HEK293 (cell line): Measurements from ENCODE around the gene PIGH.
A peak's percentile ranks its signal among the peaks of the same experiment; 100 is the strongest.

Source experiments
- CTCF ChIA-PET: fragments of 350-600 bp; formaldehyde crosslinking; extraction: SDS; loops from one replicate; lab custom pipeline; 2021; ENCODE audit warnings: antibody characterized with exemption; lab: Yijun Ruan, JAX
- POLR2A ChIA-PET: fragments of 300-600 bp; formaldehyde crosslinking; extraction: SDS; loops from one replicate; lab custom pipeline; 2020; ENCODE audit warnings: antibody characterized with exemption, inconsistent platforms; lab: Yijun Ruan, JAX
- H3K27ac ChIP-seq: fragments of 200-500 bp; sonication (Bioruptor generic); 2 replicates; pipeline ENCODE4 v1.5.1; 2014; ENCODE audit warnings: low read depth, low read length, control low read depth, inconsistent platforms; ENCODE audit errors: extremely low read depth
- H3K36me3 ChIP-seq, 2 experiments: fragments of 200-500 bp in 1 of 2; sonication (Bioruptor generic) in 1 of 2; 1 replicate in 1 of 2; 2 replicates in 1 of 2; pipeline ENCODE4 v1.5.1; 2014 to 2017; ENCODE audit warnings: inconsistent platforms in 2 of 2, low read length in 2 of 2; ENCODE audit not compliant: control insufficient read depth in 2 of 2, insufficient read depth in 1 of 2
- H3K4me1 ChIP-seq: fragments of 200-500 bp; sonication (Bioruptor generic); 2 replicates; pipeline ENCODE4 v1.5.1; 2014; ENCODE audit warnings: mild to moderate bottlenecking, low read length, inconsistent platforms; ENCODE audit not compliant: control insufficient read depth, insufficient read depth
- H3K4me3 ChIP-seq: 2 replicates; pipeline ENCODE4 v1.5.1; 2011; ENCODE audit warnings: low read depth, mild to moderate bottlenecking, control low read depth, low read length, moderate library complexity
- H3K9me3 ChIP-seq: fragments of 200-500 bp; sonication (Bioruptor generic); 2 replicates; pipeline ENCODE4 v1.5.1; 2014; ENCODE audit warnings: low read depth, low read length, inconsistent platforms; ENCODE audit not compliant: control insufficient read depth, insufficient read depth
- ELK4 ChIP-seq: IDR thresholded peaks from 2 replicates; pipeline ENCODE4 v1.6.1; 2011; ENCODE audit warnings: mild to moderate bottlenecking, low read depth, low read length, borderline replicate concordance
- GFI1B ChIP-seq: fragments of 450-650 bp; formaldehyde crosslinking; IDR thresholded peaks from 2 replicates; pipeline ENCODE4 v1.5.1; 2016; ENCODE audit warnings: missing biosample characterization, missing genetic modification characterization
- OSR2 ChIP-seq: fragments of 450-650 bp; formaldehyde crosslinking; IDR thresholded peaks from 2 replicates; pipeline ENCODE4 v1.5.1; 2016; ENCODE audit warnings: missing biosample characterization, missing genetic modification characterization
- PRDM1 ChIP-seq: fragments of 450-650 bp; formaldehyde crosslinking; IDR thresholded peaks from 2 replicates; pipeline ENCODE4; 2016; ENCODE audit warnings: missing biosample characterization, missing genetic modification characterization
- TCF7L2 ChIP-seq: IDR thresholded peaks from 2 replicates; pipeline ENCODE4 v1.6.1; 2011; ENCODE audit warnings: low read depth, mild to moderate bottlenecking, inconsistent platforms, low read length, moderate library complexity, borderline replicate concordance
- TRIM28 ChIP-seq: IDR thresholded peaks from 2 replicates; pipeline ENCODE4 v1.6.1; 2011; ENCODE audit warnings: low read length, control low read depth, borderline replicate concordance
- ZBTB17 ChIP-seq: fragments of 450-650 bp; formaldehyde crosslinking; IDR thresholded peaks from 2 replicates; pipeline ENCODE4 v1.5.1; 2016; ENCODE audit warnings: missing biosample characterization, missing genetic modification characterization
- ZBTB20 ChIP-seq: fragments of 450-650 bp; formaldehyde crosslinking; IDR thresholded peaks from 2 replicates; pipeline ENCODE4 v1.5.1; 2016; ENCODE audit warnings: missing biosample characterization, missing genetic modification characterization
- ZNF112 ChIP-seq: fragments of 450-650 bp; formaldehyde crosslinking; IDR thresholded peaks from 2 replicates; pipeline ENCODE4 v1.5.0; 2017; ENCODE audit warnings: missing biosample characterization, missing genetic modification characterization
- ZNF121 ChIP-seq: fragments of 450-650 bp; formaldehyde crosslinking; IDR thresholded peaks from 2 replicates; pipeline ENCODE4 v1.5.1; 2016; ENCODE audit warnings: missing biosample characterization, missing genetic modification characterization
- ZNF202 ChIP-seq: fragments of 450-650 bp; formaldehyde crosslinking; IDR thresholded peaks from 2 replicates; pipeline ENCODE4 v1.5.1; 2016; ENCODE audit warnings: missing biosample characterization, missing genetic modification characterization, borderline replicate concordance
- ZNF37A ChIP-seq: fragments of 450-650 bp; IDR thresholded peaks from 2 replicates; pipeline ENCODE4 v1.5.1; 2018; ENCODE audit warnings: missing biosample characterization, missing genetic modification characterization
- ZNF624 ChIP-seq: fragments of 450-650 bp; formaldehyde crosslinking; IDR thresholded peaks from 2 replicates; pipeline ENCODE4 v1.5.1; 2017; ENCODE audit warnings: missing biosample characterization, missing genetic modification characterization
- ZNF837 ChIP-seq: fragments of 450-650 bp; formaldehyde crosslinking; IDR thresholded peaks from 2 replicates; pipeline ENCODE4 v1.5.1; 2016; ENCODE audit warnings: missing biosample characterization, missing genetic modification characterization
- TF ChIP-seq, protein P1 (sequence below): fragments of 450-650 bp; formaldehyde crosslinking; IDR thresholded peaks from 2 replicates; pipeline ENCODE4 v1.5.1; 2016; ENCODE audit warnings: missing biosample characterization, missing genetic modification characterization, low read depth

Gene PIGH

GRCh38 chr14:67641480-67641879, 41.4 kb upstream of the PIGH start:
- Histone ChIP-seq H3K4me1 (peaks cover 2% of the 10 kb centered on the region; the same call in 1 of the 2 replicates), H3K36me3 (peaks cover 0 to 19% of the 10 kb centered on the region in 2 experiments; a peak in 1 of 3 replicates), H3K4me3 (no peak overlapping the region), H3K9me3 (no peaks in the 10 kb centered on the region), H3K27ac (no peak overlapping the region)
- TF ChIP-seq ZNF121 (tag by site-specific recombination) (0 out of 2 replicates have a peak, but pooled peaks have one; percentile 25), TCF7L2 (no peak), ZBTB17 (no peak)
- POLR2A ChIA-PET: no interaction called here
- CTCF ChIA-PET: no interaction called here

DNA sequence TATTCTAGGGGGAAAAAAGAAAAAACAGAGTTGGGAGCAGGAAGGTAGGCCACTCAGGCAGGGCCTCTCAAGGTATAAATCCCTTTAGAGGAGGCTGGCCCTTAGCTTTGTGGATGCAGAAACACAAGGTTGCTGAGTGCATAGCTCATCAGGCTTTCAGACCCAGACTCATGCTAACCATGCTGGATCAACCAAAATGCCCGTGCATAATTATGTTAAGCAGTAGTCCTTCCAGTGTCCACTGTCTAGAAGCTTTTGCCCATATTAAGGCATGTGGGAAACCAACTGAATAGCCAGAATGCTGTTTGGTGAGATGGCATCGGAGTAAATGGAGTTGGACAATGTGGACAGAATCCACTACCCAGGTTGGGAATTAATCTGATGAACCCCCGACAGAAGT, 38.6 kb upstream of the PIGH start:
- Histone ChIP-seq H3K9me3 (no peaks in the 10 kb centered on the region), H3K27ac (no peak overlapping the region)
- no peak for TF ChIP-seq ZNF624 (tag by site-specific recombination)
- TF ChIP-seq, protein P1, sequence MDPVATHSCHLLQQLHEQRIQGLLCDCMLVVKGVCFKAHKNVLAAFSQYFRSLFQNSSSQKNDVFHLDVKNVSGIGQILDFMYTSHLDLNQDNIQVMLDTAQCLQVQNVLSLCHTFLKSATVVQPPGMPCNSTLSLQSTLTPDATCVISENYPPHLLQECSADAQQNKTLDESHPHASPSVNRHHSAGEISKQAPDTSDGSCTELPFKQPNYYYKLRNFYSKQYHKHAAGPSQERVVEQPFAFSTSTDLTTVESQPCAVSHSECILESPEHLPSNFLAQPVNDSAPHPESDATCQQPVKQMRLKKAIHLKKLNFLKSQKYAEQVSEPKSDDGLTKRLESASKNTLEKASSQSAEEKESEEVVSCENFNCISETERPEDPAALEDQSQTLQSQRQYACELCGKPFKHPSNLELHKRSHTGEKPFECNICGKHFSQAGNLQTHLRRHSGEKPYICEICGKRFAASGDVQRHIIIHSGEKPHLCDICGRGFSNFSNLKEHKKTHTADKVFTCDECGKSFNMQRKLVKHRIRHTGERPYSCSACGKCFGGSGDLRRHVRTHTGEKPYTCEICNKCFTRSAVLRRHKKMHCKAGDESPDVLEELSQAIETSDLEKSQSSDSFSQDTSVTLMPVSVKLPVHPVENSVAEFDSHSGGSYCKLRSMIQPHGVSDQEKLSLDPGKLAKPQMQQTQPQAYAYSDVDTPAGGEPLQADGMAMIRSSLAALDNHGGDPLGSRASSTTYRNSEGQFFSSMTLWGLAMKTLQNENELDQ: no peak
- TF ChIP-seq ZNF837 (tag by site-specific recombination): no peak
- no peak for TF ChIP-seq GFI1B
- TF ChIP-seq ZBTB20: no peak
- no peak for TF ChIP-seq OSR2 (tag by site-specific recombination)
- TF ChIP-seq ZNF202: no peak
- no peak for TF ChIP-seq ZNF112 (tag by site-specific recombination)
- no peak for TF ChIP-seq ZNF37A (tag by site-specific recombination)
- no peak for TF ChIP-seq PRDM1 (tag by site-specific recombination)
- TF ChIP-seq, all 188 proteins: peak for 0
- Histone ChIP-seq H3K36me3 (peaks cover 0 to 4% of the 10 kb centered on the region in 2 experiments; a peak in 1 of 3 replicates), H3K4me3 (no peak overlapping the region), H3K4me1 (no peaks in the 10 kb centered on the region)
- ChIA-PET CTCF (no interaction called here), POLR2A (no interaction called here)

DNA sequence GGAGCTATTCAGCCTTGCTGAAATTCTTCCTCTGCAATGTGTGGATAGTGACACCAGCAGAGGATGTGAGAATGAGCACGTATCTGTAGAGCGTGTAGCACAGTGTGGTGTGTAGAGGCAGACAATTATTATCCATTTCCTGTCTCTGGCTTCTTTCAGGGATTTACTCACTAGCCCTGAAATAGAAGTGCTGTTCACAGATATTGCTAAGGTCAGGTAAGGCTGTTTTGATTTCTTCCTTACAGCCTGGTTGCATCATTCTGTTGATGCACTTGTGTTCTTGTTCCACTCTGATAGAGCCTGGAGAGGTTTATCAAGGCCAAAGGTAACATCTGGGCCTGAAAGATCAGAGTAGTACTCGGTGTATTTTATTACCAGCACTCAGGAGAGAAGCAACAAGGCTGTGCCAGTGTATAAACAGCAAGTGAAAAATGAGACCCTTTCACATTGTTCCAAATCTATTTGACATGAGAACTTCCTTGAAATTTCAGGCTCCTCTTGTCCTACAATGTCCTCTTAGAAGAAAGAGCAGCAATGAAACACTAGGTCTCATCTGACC, 36.4 kb upstream of the PIGH start:
- no peaks in the 10 kb centered on the region for H3K4me1 ChIP-seq
- CTCF ChIA-PET: interaction anchor here (0.6 to 1.4 kb wide), 3 partner anchors 16 to 110 kb away, joined by 3 to 7 read pairs (median 4); no protein-coding TSS in a partner anchor

More for the DNA sequence above, 36.4 kb upstream of the PIGH start:
- Histone ChIP-seq H3K9me3 (no peaks in the 10 kb centered on the region), H3K4me3 (no peak overlapping the region), H3K36me3 (peaks cover 0 to 5% of the 10 kb centered on the region in 2 experiments; a peak in 1 of 3 replicates), H3K27ac (no peak overlapping the region)
- POLR2A ChIA-PET: no interaction called here
- peak; percentile 83 for TF ChIP-seq ZBTB17
- no peak for TF ChIP-seq ELK4
- peak; percentile 72; the same call in 1 of the 2 replicates for TF ChIP-seq TRIM28
